CD4-positive, alpha-beta T cell treated with Interferon gamma for 1 hour (primary cell): ENCODE measurements around the gene ATP2B2.
"Not testable (repeated sequence)": the region's sequence is repeated elsewhere in the genome, so short reads cannot be mapped to it uniquely, and the experiment has no call there.

Source experiments
- DNase-seq: peaks from one replicate; pipeline ENCODE4 v3.0.0-alpha.2; 2020

Gene ATP2B2

GRCh38 chr3:10505050-10505790 is at the start of gene ATP2B2:
Gene ATP2B2, minus strand, starts transcription at chr3:10505586. Its CDS starts 56,043 bp downstream, at chr3:10449543.
- DNase-seq, result no peak

- DNase-seq, result no peak
Observed at GRCh38 chr3:10554746-10555145, 49.4 kb upstream of the ATP2B2 start.

GRCh38 chr3:10554236-10554611 is 48.8 kb upstream of the ATP2B2 start:
- DNase-seq, result no peak

- no peak for DNase-seq
Observed at GRCh38 chr3:10553591-10554235, 48.3 kb upstream of the ATP2B2 start.

- DNase-seq, result no peak
Observed at GRCh38 chr3:10552631-10552943, 47.2 kb upstream of the ATP2B2 start.

GRCh38 chr3:10551821-10552630 is 46.6 kb upstream of the ATP2B2 start:
- DNase-seq, result peak; percentile 64

GRCh38 chr3:10551139-10551538 is 45.8 kb upstream of the ATP2B2 start:
- no peak for DNase-seq

- DNase-seq, result no peak
Observed at GRCh38 chr3:10550705-10551104, 45.3 kb upstream of the ATP2B2 start.

- DNase-seq, result no peak
Observed at GRCh38 chr3:10549617-10550230, 44.3 kb upstream of the ATP2B2 start.

GRCh38 chr3:10548992-10549391 is 43.6 kb upstream of the ATP2B2 start:
- no peak for DNase-seq

- no peak for DNase-seq
Observed at GRCh38 chr3:10547841-10548783, 42.7 kb upstream of the ATP2B2 start.

GRCh38 chr3:10547413-10547812 is 42.0 kb upstream of the ATP2B2 start:
- no peak for DNase-seq

- no peak for DNase-seq
Observed at GRCh38 chr3:10546820-10547263, 41.5 kb upstream of the ATP2B2 start.

GRCh38 chr3:10546181-10546624 is 40.8 kb upstream of the ATP2B2 start:
- no peak for DNase-seq

- no peak for DNase-seq
Observed at GRCh38 chr3:10542518-10542917, 37.1 kb upstream of the ATP2B2 start.

GRCh38 chr3:10540347-10540746 is 35.0 kb upstream of the ATP2B2 start:
- not testable (repeated sequence) for DNase-seq

- no peak for DNase-seq
Observed at GRCh38 chr3:10534066-10534465, 28.7 kb upstream of the ATP2B2 start.

GRCh38 chr3:10533737-10534023 is 28.3 kb upstream of the ATP2B2 start:
- no peak for DNase-seq

- no peak for DNase-seq
Observed at GRCh38 chr3:10532939-10533736, 27.8 kb upstream of the ATP2B2 start.

- DNase-seq, result no peak
Observed at GRCh38 chr3:10531031-10531430, 25.6 kb upstream of the ATP2B2 start.

- DNase-seq, result no peak
Observed at GRCh38 chr3:10530241-10530640, 24.9 kb upstream of the ATP2B2 start.

- DNase-seq, result no peak
Observed at GRCh38 chr3:10529809-10530208, 24.4 kb upstream of the ATP2B2 start.
